HCT116 (cell line): Measurements from ENCODE around the gene APBB3. TPM values are rescaled to one million over a fixed set of nuclear protein-coding genes. Genes with fewer than 3 reads are reported as not detected.

Source experiments
- ATAC-seq: fragments of 200-7000 bp; cut with Tn5 transposase; 2 replicates; pipeline ENCODE4 v1.9.1; 2020; ENCODE audit warnings: mild to moderate bottlenecking, moderate library complexity
- BruUV-seq: library from RNA; stranded (reverse); fragments of 400-500 nt; replicated peaks from 2 replicates; lab custom pipeline; 2021; lab: Mats Ljungman, UMichigan
- CTCF ChIA-PET: fragments of 300-600 bp; sonication (Branson Sonifier 250); formaldehyde crosslinking; loops from one replicate; lab custom pipeline; 2021; ENCODE audit warnings: antibody characterized with exemption; lab: Charles Lee
- POLR2A ChIA-PET: fragments of 300-600, 350-600 bp; sonication (Branson Sonifier 250); formaldehyde crosslinking; loops from one replicate; lab custom pipeline; 2021; ENCODE audit warnings: antibody characterized with exemption; lab: Charles Lee
- RAD21 ChIA-PET, 2 experiments: fragments of 300-600 bp; sonication (Branson Sonifier 250); formaldehyde crosslinking; loops; one replicate each; lab custom pipeline; 2023; ENCODE audit warnings: low total read pairs in 2 of 2; ENCODE audit not compliant: uncharacterized antibody in 2 of 2, unreplicated experiment in 2 of 2, low non-redundant PET in 1 of 2; lab: Charles Lee
- DNase-seq: peaks from one replicate; pipeline ENCODE4 v3.0.0-alpha.2; 2010; ENCODE audit warnings: low read depth, low spot score
- H2AFZ ChIP-seq: fragments of 200-600 bp; shearing (Covaris generic), sonication (generic); 2 replicates; pipeline ENCODE4 v1.6.1; 2017; ENCODE audit warnings: low read depth, mixed run types, mixed read lengths, antibody characterized with exemption, low read length; ENCODE audit not compliant: poor library complexity, severe bottlenecking
- H3K27ac ChIP-seq: 2 replicates; pipeline ENCODE4 v1.5.1; 2012; ENCODE audit warnings: low read depth, low read length
- H3K27me3 ChIP-seq: fragments of 200-600 bp; sonication (generic); 2 replicates; pipeline ENCODE4 v1.6.1; 2016; ENCODE audit warnings: mixed run types, low read length, mixed read lengths; ENCODE audit not compliant: insufficient read depth
- H3K36me3 ChIP-seq, 2 experiments: fragments of 200-500 bp in 1 of 2; fragments of 200-600 bp in 1 of 2; sonication (Bioruptor generic) in 1 of 2; sonication (generic) in 1 of 2; 2 replicates each; pipeline versions ENCODE4 v1.5.1 to v1.6.1; 2014 to 2016; ENCODE audit warnings: low read length in 2 of 2, inconsistent platforms in 1 of 2, mixed read lengths in 1 of 2, mixed run types in 1 of 2; ENCODE audit not compliant: insufficient read depth in 2 of 2, control insufficient read depth in 1 of 2
- H3K4me1 ChIP-seq, 2 experiments: fragments of 200-600 bp in 1 of 2; sonication (generic) in 1 of 2; 2 replicates each; pipeline versions ENCODE4 v1.5.1 to v1.6.1; 2012 to 2017; ENCODE audit warnings: low read length in 2 of 2, inconsistent platforms in 1 of 2, mild to moderate bottlenecking in 1 of 2, mixed read lengths in 1 of 2, mixed run types in 1 of 2, moderate library complexity in 1 of 2; ENCODE audit not compliant: insufficient read depth in 2 of 2, control insufficient read depth in 1 of 2
- H3K4me2 ChIP-seq: fragments of 200-600 bp; sonication (generic); 2 replicates; pipeline ENCODE4 v1.6.1; 2017; ENCODE audit warnings: mixed run types, low read length, mixed read lengths
- H3K4me3 ChIP-seq, 2 experiments: fragments of 200-600 bp in 1 of 2; sonication (generic) in 1 of 2; replicated peaks in 1 of 2; 2 replicates each; pipeline ENCODE4 v1.5.1; 2011 to 2016; ENCODE audit warnings: low read length in 2 of 2, control low read depth in 1 of 2, low read depth in 1 of 2, mild to moderate bottlenecking in 1 of 2, mixed read lengths in 1 of 2, mixed run types in 1 of 2
- H3K79me2 ChIP-seq: fragments of 200-600 bp; sonication (generic); 2 replicates; pipeline ENCODE4 v1.6.1; 2017; ENCODE audit warnings: mild to moderate bottlenecking, mixed run types, low read length, moderate library complexity, mixed read lengths; ENCODE audit not compliant: insufficient read depth
- H3K9ac ChIP-seq: fragments of 200-600 bp; sonication (generic); 2 replicates; pipeline ENCODE4 v1.6.1; 2016; ENCODE audit warnings: low read length, mixed read lengths
- H3K9me2 ChIP-seq: fragments of 200-600 bp; sonication (generic), shearing (Covaris generic); 2 replicates; pipeline ENCODE4 v1.6.1; 2017; ENCODE audit warnings: mixed run types, mild to moderate bottlenecking, moderate library complexity; ENCODE audit not compliant: insufficient read depth
- H3K9me3 ChIP-seq, 2 experiments: fragments of 200-500 bp in 1 of 2; fragments of 200-600 bp in 1 of 2; sonication (Bioruptor generic) in 1 of 2; sonication (generic) in 1 of 2; 2 replicates each; pipeline ENCODE4 v1.6.1; 2014 to 2017; ENCODE audit warnings: low read length in 2 of 2, mixed read lengths in 2 of 2, inconsistent platforms in 1 of 2, low read depth in 1 of 2, mild to moderate bottlenecking in 1 of 2, mixed run types in 1 of 2, moderate library complexity in 1 of 2; ENCODE audit not compliant: control insufficient read depth in 1 of 2, insufficient read depth in 1 of 2
- H4K20me1 ChIP-seq: fragments of 200-600 bp; sonication (generic), shearing (Covaris generic); 2 replicates; pipeline ENCODE4 v1.6.1; 2017; ENCODE audit warnings: mixed run types, mild to moderate bottlenecking, moderate library complexity; ENCODE audit not compliant: insufficient read depth
- CBX3 ChIP-seq: IDR thresholded peaks from 2 replicates; pipeline ENCODE4 v1.6.1; 2012; ENCODE audit warnings: low read depth
- ELF1 ChIP-seq: IDR thresholded peaks from 2 replicates; pipeline ENCODE4 v1.6.1; 2012; ENCODE audit warnings: low read depth, borderline replicate concordance
- EZH2 ChIP-seq: fragments of 200-600 bp; sonication (generic); IDR thresholded peaks from 2 replicates; pipeline ENCODE4 v1.6.1; 2017; ENCODE audit warnings: antibody characterized with exemption, mixed run types
- EZH2phosphoT487 ChIP-seq: fragments of 200-600 bp; IDR thresholded peaks from 2 replicates; pipeline ENCODE4 v1.6.1; 2018; ENCODE audit warnings: antibody characterized with exemption, borderline replicate concordance
- FOSL1 ChIP-seq: IDR thresholded peaks from 2 replicates; pipeline ENCODE4 v1.6.1; 2012; ENCODE audit warnings: low read depth
- JUND ChIP-seq: IDR thresholded peaks from 2 replicates; pipeline ENCODE4 v1.6.1; 2012
- POLR2AphosphoS5 ChIP-seq: IDR thresholded peaks from 2 replicates; pipeline ENCODE4 v1.6.1; 2011; ENCODE audit warnings: mild to moderate bottlenecking, low read depth, low read length, moderate library complexity
- SIN3A ChIP-seq: IDR thresholded peaks from 2 replicates; pipeline ENCODE4 v1.6.1; 2012; ENCODE audit warnings: low read depth
- TCF7L2 ChIP-seq: IDR thresholded peaks from 2 replicates; pipeline ENCODE4 v1.7.0; 2011; ENCODE audit warnings: borderline replicate concordance, inconsistent platforms; ENCODE audit not compliant: insufficient read depth, insufficient read length; ENCODE audit errors: extremely low read depth
- ZBTB33 ChIP-seq: IDR thresholded peaks from 2 replicates; pipeline ENCODE4 v1.6.1; 2011; ENCODE audit warnings: mild to moderate bottlenecking, low read length, moderate library complexity; ENCODE audit not compliant: insufficient replicate concordance; ENCODE audit errors: extremely low read depth
- ZFX ChIP-seq: fragments of 450-650 bp; IDR thresholded peaks from 2 replicates; pipeline ENCODE4 v1.6.1; 2017
- ZNF274 ChIP-seq: fragments of 200-500 bp; sonication (Bioruptor generic); IDR thresholded peaks from 2 replicates; pipeline ENCODE4 v1.6.1; 2014; ENCODE audit warnings: mild to moderate bottlenecking, low read depth, low read length, inconsistent platforms
- intact Hi-C: fragments of 100-400 bp; cut with micrococcal nuclease; formaldehyde crosslinking; loops from 2 replicates; pipeline ENCODE4 v1.10.0; 2022
- total RNA-seq: library from RNA; stranded (reverse); gene quantifications from one replicate; pipeline ENCODE4 v1.2.1, GENCODE V29; 2021; ENCODE audit not compliant: unreplicated experiment
- TF ChIP-seq, protein P1 (sequence below): IDR thresholded peaks from 2 replicates; pipeline ENCODE4 v1.6.1; 2012; ENCODE audit warnings: low read depth
- TF ChIP-seq, protein P2 (sequence below): IDR thresholded peaks from 2 replicates; pipeline ENCODE4 v1.6.1; 2012

Gene APBB3
- total RNA-seq, 1 experiment from 2014 or later: 28.4 TPM

GRCh38 chr5:140573683-140574082 is 9.3 kb upstream of the APBB3 start:
- Histone ChIP-seq H3K4me1 (no peaks in the 10 kb centered on the region), H4K20me1 (no peaks in the 10 kb centered on the region), H3K27me3 (no peaks in the 10 kb centered on the region)
- RAD21 ChIA-PET: no interaction called here
- POLR2A ChIA-PET: no interaction called here
- TF ChIP-seq, protein P1, sequence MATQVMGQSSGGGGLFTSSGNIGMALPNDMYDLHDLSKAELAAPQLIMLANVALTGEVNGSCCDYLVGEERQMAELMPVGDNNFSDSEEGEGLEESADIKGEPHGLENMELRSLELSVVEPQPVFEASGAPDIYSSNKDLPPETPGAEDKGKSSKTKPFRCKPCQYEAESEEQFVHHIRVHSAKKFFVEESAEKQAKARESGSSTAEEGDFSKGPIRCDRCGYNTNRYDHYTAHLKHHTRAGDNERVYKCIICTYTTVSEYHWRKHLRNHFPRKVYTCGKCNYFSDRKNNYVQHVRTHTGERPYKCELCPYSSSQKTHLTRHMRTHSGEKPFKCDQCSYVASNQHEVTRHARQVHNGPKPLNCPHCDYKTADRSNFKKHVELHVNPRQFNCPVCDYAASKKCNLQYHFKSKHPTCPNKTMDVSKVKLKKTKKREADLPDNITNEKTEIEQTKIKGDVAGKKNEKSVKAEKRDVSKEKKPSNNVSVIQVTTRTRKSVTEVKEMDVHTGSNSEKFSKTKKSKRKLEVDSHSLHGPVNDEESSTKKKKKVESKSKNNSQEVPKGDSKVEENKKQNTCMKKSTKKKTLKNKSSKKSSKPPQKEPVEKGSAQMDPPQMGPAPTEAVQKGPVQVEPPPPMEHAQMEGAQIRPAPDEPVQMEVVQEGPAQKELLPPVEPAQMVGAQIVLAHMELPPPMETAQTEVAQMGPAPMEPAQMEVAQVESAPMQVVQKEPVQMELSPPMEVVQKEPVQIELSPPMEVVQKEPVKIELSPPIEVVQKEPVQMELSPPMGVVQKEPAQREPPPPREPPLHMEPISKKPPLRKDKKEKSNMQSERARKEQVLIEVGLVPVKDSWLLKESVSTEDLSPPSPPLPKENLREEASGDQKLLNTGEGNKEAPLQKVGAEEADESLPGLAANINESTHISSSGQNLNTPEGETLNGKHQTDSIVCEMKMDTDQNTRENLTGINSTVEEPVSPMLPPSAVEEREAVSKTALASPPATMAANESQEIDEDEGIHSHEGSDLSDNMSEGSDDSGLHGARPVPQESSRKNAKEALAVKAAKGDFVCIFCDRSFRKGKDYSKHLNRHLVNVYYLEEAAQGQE: no peak
- no peak for TF ChIP-seq EZH2phosphoT487
- TF ChIP-seq ELF1: no peak
- no peak for TF ChIP-seq EZH2
- TF ChIP-seq FOSL1: no peak
- TF ChIP-seq SIN3A: no peak
- TF ChIP-seq CBX3: no peak
- no peak for TF ChIP-seq TCF7L2
- TF ChIP-seq POLR2AphosphoS5: no peak
- no peak for TF ChIP-seq ZFX
- no peak for TF ChIP-seq ZNF274
- TF ChIP-seq JUND: no peak
- TF ChIP-seq ZBTB33: no peak
- TF ChIP-seq, protein P2, sequence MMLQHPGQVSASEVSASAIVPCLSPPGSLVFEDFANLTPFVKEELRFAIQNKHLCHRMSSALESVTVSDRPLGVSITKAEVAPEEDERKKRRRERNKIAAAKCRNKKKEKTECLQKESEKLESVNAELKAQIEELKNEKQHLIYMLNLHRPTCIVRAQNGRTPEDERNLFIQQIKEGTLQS: no peak
- TF ChIP-seq, all 23 proteins: peak for 0
- Histone ChIP-seq H2AFZ (no peak overlapping the region), H3K4me2 (no peak overlapping the region), H3K36me3 (no peaks in the 10 kb centered on the region; a peak in 2 of 4 replicates), H3K27ac (no peak overlapping the region), H3K4me3 (no peak overlapping the region), H3K9me2 (no peaks in the 10 kb centered on the region), H3K9ac (no peak overlapping the region), H3K9me3 (no peaks in the 10 kb centered on the region), H3K79me2 (no peaks in the 10 kb centered on the region)
- ATAC-seq (no peak), DNase-seq (no peak)
- no TSS peak for BruUV-seq
- intact Hi-C loops: no loop called here
- CTCF ChIA-PET: no interaction called here
